DND-41 (cell line): ENCODE data around the gene TRIM56.
"Not testable (repeated sequence)": the region's sequence is repeated elsewhere in the genome, so short reads cannot be mapped to it uniquely, and the experiment has no call there.

ENCODE experiments used
- ATAC-seq: fragments of 200-7000 bp; cut with Tn5 transposase; 3 replicates; pipeline ENCODE4 v1.9.1; 2021; ENCODE audit warnings: low read depth; ENCODE audit not compliant: insufficient read depth
- DNase-seq: peaks from one replicate; pipeline ENCODE4 v3.0.0-alpha.2; 2020
- H2AFZ ChIP-seq: 2 replicates; pipeline ENCODE4 v1.6.0; 2012; ENCODE audit warnings: low read depth, low read length
- H3K27ac ChIP-seq: 2 replicates; pipeline ENCODE4 v1.5.1; 2012; ENCODE audit warnings: low read length, inconsistent platforms
- H3K27me3 ChIP-seq: fragments of 200-600 bp; sonication (generic); 2 replicates; pipeline ENCODE4 v1.6.0; 2012; ENCODE audit warnings: low read length, mild to moderate bottlenecking, inconsistent platforms; ENCODE audit not compliant: insufficient read depth, poor library complexity
- H3K36me3 ChIP-seq: 2 replicates; pipeline ENCODE4 v1.5.1; 2012; ENCODE audit warnings: low read length, inconsistent platforms; ENCODE audit not compliant: insufficient read depth
- H3K4me1 ChIP-seq: 2 replicates; pipeline ENCODE4 v1.5.1; 2012; ENCODE audit warnings: mild to moderate bottlenecking, low read length; ENCODE audit not compliant: insufficient read depth
- H3K4me2 ChIP-seq: 2 replicates; pipeline ENCODE4 v1.6.0; 2012; ENCODE audit warnings: mild to moderate bottlenecking, moderate library complexity, low read length, inconsistent platforms; ENCODE audit not compliant: insufficient read depth
- H3K4me3 ChIP-seq, 2 experiments: fragments of 200-600 bp in 1 of 2; shearing (Covaris generic) in 1 of 2; 2 replicates each; pipeline ENCODE4 v1.5.1; 2012 to 2016; ENCODE audit warnings: inconsistent platforms in 2 of 2, low read length in 2 of 2, mild to moderate bottlenecking in 2 of 2, low read depth in 1 of 2, moderate library complexity in 1 of 2
- H3K79me2 ChIP-seq: 2 replicates; pipeline ENCODE4 v1.6.0; 2012; ENCODE audit warnings: low read length, inconsistent platforms; ENCODE audit not compliant: insufficient read depth
- H3K9ac ChIP-seq: 2 replicates; pipeline ENCODE4 v1.6.0; 2012; ENCODE audit warnings: low read depth, mild to moderate bottlenecking, inconsistent platforms, low read length, moderate library complexity
- H3K9me3 ChIP-seq: 2 replicates; pipeline ENCODE4 v1.5.1; 2012; ENCODE audit warnings: low read length, moderate library complexity, mild to moderate bottlenecking, inconsistent platforms; ENCODE audit not compliant: insufficient read depth, severe bottlenecking
- H4K20me1 ChIP-seq: 2 replicates; pipeline ENCODE4 v1.6.0; 2012; ENCODE audit warnings: low read length; ENCODE audit not compliant: insufficient read depth
- EZH2 ChIP-seq: IDR thresholded peaks from 3 replicates; pipeline ENCODE4 v1.6.1; 2012; ENCODE audit warnings: borderline replicate concordance, low read depth, mild to moderate bottlenecking, moderate library complexity, low read length, inconsistent platforms; ENCODE audit not compliant: severe bottlenecking
- TF ChIP-seq, protein P1 (sequence below): IDR thresholded peaks from 2 replicates; pipeline ENCODE4 v1.5.1; 2012; ENCODE audit warnings: borderline replicate concordance, low read length, moderate library complexity, mild to moderate bottlenecking; ENCODE audit not compliant: poor library complexity, severe bottlenecking; ENCODE audit errors: extremely low read depth

TRIM56 gene

DNA sequence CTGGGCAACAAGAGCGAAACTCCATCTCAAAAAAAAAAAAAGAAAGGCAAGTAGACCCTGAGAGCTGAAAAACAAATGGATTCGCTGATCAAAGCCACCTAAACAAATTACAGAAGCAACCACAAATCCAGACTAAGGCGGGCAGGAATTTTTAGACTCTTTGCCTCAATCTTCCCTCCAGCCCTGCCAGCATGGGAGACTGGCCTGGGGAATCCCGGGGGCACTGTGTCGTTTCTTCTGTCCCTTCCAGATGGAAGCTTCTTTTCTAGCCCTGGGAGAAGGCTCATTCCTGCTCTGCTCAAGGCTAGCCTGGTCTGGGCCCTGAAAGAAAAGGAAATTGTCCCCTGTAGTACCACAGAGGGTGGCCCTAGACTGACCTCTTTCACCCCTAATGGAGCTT is 26.0 kb downstream of the TRIM56 start:
- Histone ChIP-seq H3K79me2 (no peaks in the 10 kb centered on the region), H3K4me1 (no peaks in the 10 kb centered on the region), H3K36me3 (no peaks in the 10 kb centered on the region), H3K9me3 (no peaks in the 10 kb centered on the region), H3K4me3 (no peak overlapping the region), H3K27ac (no peak overlapping the region), H3K9ac (no peak overlapping the region), H4K20me1 (no peaks in the 10 kb centered on the region), H2AFZ (no peak overlapping the region), H3K4me2 (no peak overlapping the region), H3K27me3 (no peaks in the 10 kb centered on the region)
- no peak for ATAC-seq
- TF ChIP-seq, protein P1, sequence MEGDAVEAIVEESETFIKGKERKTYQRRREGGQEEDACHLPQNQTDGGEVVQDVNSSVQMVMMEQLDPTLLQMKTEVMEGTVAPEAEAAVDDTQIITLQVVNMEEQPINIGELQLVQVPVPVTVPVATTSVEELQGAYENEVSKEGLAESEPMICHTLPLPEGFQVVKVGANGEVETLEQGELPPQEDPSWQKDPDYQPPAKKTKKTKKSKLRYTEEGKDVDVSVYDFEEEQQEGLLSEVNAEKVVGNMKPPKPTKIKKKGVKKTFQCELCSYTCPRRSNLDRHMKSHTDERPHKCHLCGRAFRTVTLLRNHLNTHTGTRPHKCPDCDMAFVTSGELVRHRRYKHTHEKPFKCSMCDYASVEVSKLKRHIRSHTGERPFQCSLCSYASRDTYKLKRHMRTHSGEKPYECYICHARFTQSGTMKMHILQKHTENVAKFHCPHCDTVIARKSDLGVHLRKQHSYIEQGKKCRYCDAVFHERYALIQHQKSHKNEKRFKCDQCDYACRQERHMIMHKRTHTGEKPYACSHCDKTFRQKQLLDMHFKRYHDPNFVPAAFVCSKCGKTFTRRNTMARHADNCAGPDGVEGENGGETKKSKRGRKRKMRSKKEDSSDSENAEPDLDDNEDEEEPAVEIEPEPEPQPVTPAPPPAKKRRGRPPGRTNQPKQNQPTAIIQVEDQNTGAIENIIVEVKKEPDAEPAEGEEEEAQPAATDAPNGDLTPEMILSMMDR, result no peak
- no peak for TF ChIP-seq EZH2
- DNase-seq, result no peak

DNA sequence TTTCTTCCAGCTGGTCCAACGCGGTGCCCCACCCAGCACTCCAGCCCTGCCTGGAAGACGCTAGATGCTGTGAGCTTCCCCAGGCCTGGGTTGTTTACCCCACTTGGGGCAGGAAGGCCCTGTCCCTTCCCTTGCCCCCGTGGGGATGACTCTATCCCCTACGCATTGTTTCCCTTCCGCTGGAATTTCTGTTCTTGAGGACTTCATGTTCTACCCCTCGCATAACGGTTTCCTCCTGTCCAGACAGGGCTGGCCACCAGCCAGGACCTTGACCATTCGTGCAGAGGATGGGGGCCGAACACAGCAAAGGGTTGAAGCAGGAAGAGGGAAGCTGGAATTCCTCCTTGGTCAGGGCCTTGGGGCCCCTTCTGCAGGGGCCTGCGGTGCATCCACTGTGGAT is 27.0 kb downstream of the TRIM56 start:
- Histone ChIP-seq H3K4me2 (no peak overlapping the region), H3K9ac (no peak overlapping the region), H3K4me3 (no peak overlapping the region), H3K79me2 (no peaks in the 10 kb centered on the region), H3K9me3 (no peaks in the 10 kb centered on the region), H3K27me3 (no peaks in the 10 kb centered on the region), H3K36me3 (no peaks in the 10 kb centered on the region), H4K20me1 (no peaks in the 10 kb centered on the region), H2AFZ (no peak overlapping the region), H3K4me1 (no peaks in the 10 kb centered on the region), H3K27ac (no peak overlapping the region)
- ATAC-seq, result no peak
- TF ChIP-seq EZH2, result no peak
- TF ChIP-seq, protein P1, result no peak
- no peak for DNase-seq

DNA sequence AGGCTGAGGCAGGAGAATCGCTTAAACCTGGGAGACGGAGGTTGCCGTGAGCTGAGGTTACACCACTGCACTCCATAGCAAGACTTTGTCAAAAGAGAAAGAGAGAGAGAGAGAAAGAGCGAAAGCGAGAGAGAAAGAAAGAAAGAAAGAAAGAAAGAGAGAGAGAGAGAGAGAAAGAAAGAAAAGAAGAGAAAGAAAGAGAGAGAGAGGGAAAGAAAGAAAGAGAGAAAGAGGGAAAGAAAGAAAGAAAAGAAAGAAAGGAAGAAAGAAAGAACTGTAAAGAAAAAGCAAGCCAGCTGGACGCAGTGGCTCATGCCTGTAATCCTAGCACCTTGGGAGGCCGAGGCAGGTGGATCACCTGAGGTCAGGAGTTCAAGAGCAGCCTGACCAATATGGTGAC is 27.9 kb downstream of the TRIM56 start:
- H3K4me2 ChIP-seq, H3K4me1 ChIP-seq, H3K27me3 ChIP-seq, H3K9me3 ChIP-seq, H3K27ac ChIP-seq, H3K9ac ChIP-seq, H2AFZ ChIP-seq, H3K36me3 ChIP-seq, DNase-seq, H4K20me1 ChIP-seq, H3K79me2 ChIP-seq, H3K4me3 ChIP-seq, ATAC-seq: not testable (repeated sequence)

DNA sequence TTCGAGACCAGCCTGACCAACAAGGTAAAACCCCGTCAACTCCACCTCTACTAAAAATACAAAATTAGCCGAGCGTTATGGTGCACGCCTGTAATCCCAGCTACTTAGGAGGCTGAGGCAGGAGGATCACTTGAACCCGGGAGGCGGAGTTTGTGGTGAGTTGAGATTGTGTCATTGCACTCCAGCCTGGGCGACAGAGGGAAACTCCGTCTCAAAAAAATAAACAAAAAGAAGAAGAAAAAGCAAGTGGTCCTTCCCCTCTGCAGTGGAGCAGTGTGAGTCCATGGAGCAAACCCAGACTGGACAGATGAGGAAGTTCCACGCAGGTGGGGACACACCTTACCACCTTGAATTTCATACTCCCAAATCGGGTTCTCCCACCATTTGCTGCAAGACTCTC is 28.6 kb downstream of the TRIM56 start:
- no peaks in the 10 kb centered on the region for H4K20me1 ChIP-seq
- H3K4me1 ChIP-seq, result no peaks in the 10 kb centered on the region
- no peak overlapping the region for H3K9ac ChIP-seq
- no peak overlapping the region for H3K4me3 ChIP-seq
- no peak for TF ChIP-seq EZH2
- TF ChIP-seq, protein P1, result no peak
- no peaks in the 10 kb centered on the region for H3K27me3 ChIP-seq
- H3K27ac ChIP-seq, result no peak overlapping the region
- DNase-seq, result no peak
- ATAC-seq, result no peak
- H3K79me2 ChIP-seq, result no peaks in the 10 kb centered on the region
- H3K9me3 ChIP-seq, result no peaks in the 10 kb centered on the region
- H3K36me3 ChIP-seq, result no peaks in the 10 kb centered on the region
- H3K4me2 ChIP-seq, result no peak overlapping the region
- no peak overlapping the region for H2AFZ ChIP-seq
